Loucy (cell line): Measurements from ENCODE around the gene TELO2.

ENCODE experiments used
- H2AFZ ChIP-seq: fragments of 200-600 bp; sonication (generic); 2 replicates; pipeline ENCODE4 v1.6.0; 2016; ENCODE audit warnings: antibody characterized with exemption, mild to moderate bottlenecking, low read length, moderate library complexity
- H3F3A ChIP-seq: fragments of 200-600 bp; 2 replicates; pipeline ENCODE4 v1.6.0; 2016; ENCODE audit warnings: antibody characterized with exemption, low read depth, mild to moderate bottlenecking
- H3K27me3 ChIP-seq: fragments of 200-600 bp; sonication (generic); 2 replicates; pipeline ENCODE4 v1.6.1; 2014; ENCODE audit warnings: low read length, mild to moderate bottlenecking; ENCODE audit not compliant: insufficient read depth, poor library complexity, severe bottlenecking
- H3K36me3 ChIP-seq: fragments of 200-600 bp; sonication (generic); 2 replicates; pipeline ENCODE4 v1.6.1; 2016; ENCODE audit warnings: low read length; ENCODE audit not compliant: insufficient read depth
- H3K4me1 ChIP-seq: fragments of 200-600 bp; sonication (generic); 2 replicates; pipeline ENCODE4 v1.5.1; 2014; ENCODE audit warnings: low read length, mild to moderate bottlenecking; ENCODE audit not compliant: insufficient read depth, poor library complexity, severe bottlenecking
- H3K4me2 ChIP-seq: fragments of 200-600 bp; sonication (generic); 2 replicates; pipeline ENCODE4 v1.6.0; 2014; ENCODE audit warnings: antibody characterized with exemption, low read length, low read depth, mild to moderate bottlenecking; ENCODE audit not compliant: poor library complexity, severe bottlenecking
- H3K4me3 ChIP-seq: fragments of 200-600 bp; sonication (generic); 2 replicates; pipeline ENCODE4 v1.5.1; 2014; ENCODE audit warnings: low read length, mild to moderate bottlenecking, mixed read lengths; ENCODE audit not compliant: poor library complexity, severe bottlenecking
- H3K79me2 ChIP-seq: fragments of 200-600 bp; sonication (generic); 2 replicates; pipeline ENCODE4 v1.6.1; 2014; ENCODE audit warnings: low read length; ENCODE audit not compliant: insufficient read depth
- H3K9ac ChIP-seq: fragments of 200-600 bp; sonication (generic); 2 replicates; pipeline ENCODE4 v1.6.0; 2014; ENCODE audit warnings: mild to moderate bottlenecking, low read depth, low read length, moderate library complexity; ENCODE audit not compliant: poor library complexity, severe bottlenecking
- H3K9me2 ChIP-seq: fragments of 200-600 bp; sonication (generic); replicated peaks from 2 replicates; pipeline ENCODE4 v1.6.1; 2016; ENCODE audit warnings: low read depth, low read length, mixed read lengths
- H3K9me3 ChIP-seq: fragments of 200-600 bp; sonication (generic); 2 replicates; pipeline ENCODE4 v1.6.1; 2014; ENCODE audit warnings: mild to moderate bottlenecking, antibody characterized with exemption, low read length, low read depth; ENCODE audit not compliant: insufficient read depth
- H4K20me1 ChIP-seq: fragments of 200-600 bp; sonication (generic); 2 replicates; pipeline ENCODE4 v1.6.0; 2014; ENCODE audit warnings: antibody characterized with exemption, low read length, mild to moderate bottlenecking; ENCODE audit not compliant: insufficient read depth, poor library complexity, severe bottlenecking
- EZH2phosphoT487 ChIP-seq: fragments of 200-600 bp; IDR thresholded peaks from 2 replicates; pipeline ENCODE4 v1.6.1; 2018; ENCODE audit warnings: antibody characterized with exemption, mild to moderate bottlenecking, moderate library complexity, borderline replicate concordance
- TF ChIP-seq, protein P1 (sequence below): fragments of 200-600 bp; sonication (generic); conservative IDR thresholded peaks from 2 replicates; pipeline ENCODE4 v1.5.1; 2014; ENCODE audit warnings: mild to moderate bottlenecking, antibody characterized with exemption, low read length

Gene TELO2

DNA sequence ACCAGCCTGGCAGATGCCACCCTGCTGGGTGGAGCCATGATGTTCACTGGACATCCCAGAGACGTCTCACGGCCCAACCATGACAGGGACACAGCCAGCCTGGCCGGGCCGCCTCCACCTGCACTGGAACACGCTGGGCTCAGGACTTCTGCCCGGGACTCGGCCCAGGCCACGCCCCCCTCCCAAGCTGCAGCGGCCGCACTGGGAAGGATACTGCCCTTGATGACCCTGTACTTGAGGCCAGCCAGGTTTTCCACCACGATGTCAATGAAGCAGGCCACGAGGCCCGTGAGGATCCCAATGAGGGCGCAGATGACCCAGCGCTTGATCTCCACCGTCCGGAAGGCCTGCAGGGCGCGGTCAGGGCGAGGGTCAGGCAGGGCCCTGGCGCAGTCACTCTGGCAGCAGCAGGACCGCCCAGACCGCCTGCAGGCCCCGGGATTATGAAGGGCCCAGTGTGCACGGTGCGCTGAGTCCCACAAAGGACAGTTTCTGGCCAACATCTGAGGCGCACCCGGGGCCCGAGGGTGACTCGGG, 32.5 kb upstream of the TELO2 start:
- Histone ChIP-seq H3K9me3 (no peaks in the 10 kb centered on the region), H3K4me1 (no peaks in the 10 kb centered on the region), H3K4me3 (no peak overlapping the region), H2AFZ (no peak overlapping the region), H3K27me3 (no peaks in the 10 kb centered on the region), H3K36me3 (no peaks in the 10 kb centered on the region), H3K9ac (no peak overlapping the region), H3F3A (no peaks in the 10 kb centered on the region), H3K79me2 (no peaks in the 10 kb centered on the region), H4K20me1 (no peaks in the 10 kb centered on the region), H3K9me2 (no peaks in the 10 kb centered on the region), H3K4me2 (no peak overlapping the region)
- no peak for TF ChIP-seq EZH2phosphoT487
- TF ChIP-seq, protein P1, sequence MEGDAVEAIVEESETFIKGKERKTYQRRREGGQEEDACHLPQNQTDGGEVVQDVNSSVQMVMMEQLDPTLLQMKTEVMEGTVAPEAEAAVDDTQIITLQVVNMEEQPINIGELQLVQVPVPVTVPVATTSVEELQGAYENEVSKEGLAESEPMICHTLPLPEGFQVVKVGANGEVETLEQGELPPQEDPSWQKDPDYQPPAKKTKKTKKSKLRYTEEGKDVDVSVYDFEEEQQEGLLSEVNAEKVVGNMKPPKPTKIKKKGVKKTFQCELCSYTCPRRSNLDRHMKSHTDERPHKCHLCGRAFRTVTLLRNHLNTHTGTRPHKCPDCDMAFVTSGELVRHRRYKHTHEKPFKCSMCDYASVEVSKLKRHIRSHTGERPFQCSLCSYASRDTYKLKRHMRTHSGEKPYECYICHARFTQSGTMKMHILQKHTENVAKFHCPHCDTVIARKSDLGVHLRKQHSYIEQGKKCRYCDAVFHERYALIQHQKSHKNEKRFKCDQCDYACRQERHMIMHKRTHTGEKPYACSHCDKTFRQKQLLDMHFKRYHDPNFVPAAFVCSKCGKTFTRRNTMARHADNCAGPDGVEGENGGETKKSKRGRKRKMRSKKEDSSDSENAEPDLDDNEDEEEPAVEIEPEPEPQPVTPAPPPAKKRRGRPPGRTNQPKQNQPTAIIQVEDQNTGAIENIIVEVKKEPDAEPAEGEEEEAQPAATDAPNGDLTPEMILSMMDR: no peak

DNA sequence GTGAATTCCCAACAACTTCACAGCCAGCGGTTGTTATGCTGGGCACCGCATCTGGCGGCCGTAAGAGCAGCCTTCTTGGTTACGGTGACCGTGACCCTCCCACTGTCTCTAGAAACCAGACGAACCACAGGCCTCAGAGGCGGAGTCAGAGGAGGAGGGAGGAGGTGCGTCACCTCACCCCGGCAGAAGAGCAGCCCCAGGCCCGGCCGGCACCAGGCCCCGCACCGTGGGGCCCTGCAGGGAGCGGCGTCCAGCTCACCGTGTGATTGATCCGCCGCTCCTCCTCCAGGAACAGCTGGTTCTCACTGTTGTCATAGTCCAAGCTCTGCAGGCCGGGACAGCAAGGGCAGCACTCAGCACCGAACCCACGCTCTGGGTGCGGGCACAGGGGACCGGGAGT, 32.0 kb upstream of the TELO2 start:
- Histone ChIP-seq H2AFZ (no peak overlapping the region), H3K4me3 (no peak overlapping the region), H3F3A (no peaks in the 10 kb centered on the region), H3K36me3 (no peaks in the 10 kb centered on the region), H3K9me3 (no peaks in the 10 kb centered on the region), H4K20me1 (no peaks in the 10 kb centered on the region), H3K27me3 (no peaks in the 10 kb centered on the region), H3K79me2 (no peaks in the 10 kb centered on the region), H3K4me2 (no peak overlapping the region), H3K9ac (no peak overlapping the region), H3K4me1 (no peaks in the 10 kb centered on the region), H3K9me2 (no peaks in the 10 kb centered on the region)
- TF ChIP-seq EZH2phosphoT487: no peak
- TF ChIP-seq, protein P1: no peak

DNA sequence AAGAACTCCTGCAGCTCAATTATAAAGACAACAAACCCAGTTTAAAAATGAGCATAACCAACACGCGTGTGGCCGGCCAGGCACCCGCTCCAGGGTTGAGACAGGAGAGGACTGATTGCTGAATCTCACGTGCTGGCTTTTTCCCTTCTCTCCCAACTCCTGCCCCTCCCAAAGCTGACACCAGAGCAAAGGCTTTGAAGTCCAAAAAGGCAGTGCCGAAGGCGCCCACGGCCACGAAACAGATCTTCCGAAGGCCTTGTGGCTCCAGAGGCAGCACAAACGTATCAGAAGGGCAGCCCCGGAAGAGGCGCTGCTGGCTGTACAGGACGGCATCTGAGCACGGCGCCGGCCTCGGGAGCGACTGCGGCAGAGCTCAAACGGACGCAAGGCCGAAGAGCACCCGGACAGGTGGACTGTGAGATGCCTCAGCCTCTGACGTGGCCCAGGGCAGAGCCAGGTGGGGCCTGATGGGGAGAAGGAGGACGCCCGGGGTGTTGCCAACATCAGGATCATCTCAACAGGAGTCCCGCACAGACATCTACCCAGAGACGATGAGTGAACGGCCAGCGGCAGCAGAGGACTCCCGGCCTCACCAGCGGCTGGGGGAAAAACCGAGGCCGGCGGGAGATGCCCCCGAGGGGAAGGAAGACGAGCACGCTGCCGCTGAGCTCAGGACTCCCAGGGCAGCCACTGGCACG, 28.8 kb upstream of the TELO2 start:
- Histone ChIP-seq H3K27me3 (no peaks in the 10 kb centered on the region), H3F3A (no peaks in the 10 kb centered on the region), H3K4me1 (no peaks in the 10 kb centered on the region), H3K36me3 (no peaks in the 10 kb centered on the region), H3K4me3 (no peak overlapping the region), H4K20me1 (no peaks in the 10 kb centered on the region), H3K4me2 (no peak overlapping the region), H3K9me3 (no peaks in the 10 kb centered on the region), H2AFZ (no peak overlapping the region), H3K79me2 (no peaks in the 10 kb centered on the region), H3K9me2 (no peaks in the 10 kb centered on the region), H3K9ac (no peak overlapping the region)
- TF ChIP-seq EZH2phosphoT487: no peak
- TF ChIP-seq, protein P1: no peak
